Measurements from ENCODE around the gene GNAZ. TPM values are rescaled to one million over a fixed set of nuclear protein-coding genes. Genes with fewer than 3 reads are reported as not detected.
A peak's percentile ranks its signal among the peaks of the same experiment; 100 is the strongest.

The GNAZ gene
- polyA plus RNA-seq, 2 of the 4 experiments (the other 2 are of a cell fraction): 1.9 to 2.5 TPM

GRCh38 chr22:23143119-23143518, 72.8 kb downstream of the GNAZ start:
- POLR2A ChIA-PET: no interaction called here
- CTCF ChIA-PET: interaction anchor here (1.2 kb wide), 1 partner anchor 188 kb away, joined by 3 read pairs; no protein-coding TSS in a partner anchor
- H3K9me3 ChIP-seq: no peaks in the 10 kb centered on the region
- H3K4me3 ChIP-seq: no peak overlapping the region
- DNase-seq (ENCODE audit: low read depth in 1 of 2, low spot score in 1 of 2) (no peak), FAIRE-seq (no peak), ATAC-seq (no peak)
- H3K4me2 ChIP-seq: no peak overlapping the region
- H3K4me1 ChIP-seq: peaks cover 20% of the 10 kb centered on the region; the same call in 1 of the 3 replicates
- H3K27ac ChIP-seq: peak overlapping the region in 1 of 2 experiments; percentile 92; a peak in 2 of 6 replicates
- 96% methylated on average over 1 of the region's 1 CpG for WGBS (ENCODE audit: missing lambda C conversion rate)
- TF ChIP-seq CBX2 (IDR thresholded peaks at IDR 0.05; ENCODE audit: borderline replicate concordance, low read depth) (no peak), KDM1A (IDR thresholded peaks at IDR 0.05; ENCODE audit: low read depth) (no peak), ZC3H11A (IDR thresholded peaks at IDR 0.05) (peak; percentile 36), GATA3 (IDR thresholded peaks at IDR 0.05; ENCODE audit: borderline replicate concordance) (no peak), ZFP36 (IDR thresholded peaks at IDR 0.05; ENCODE audit: borderline replicate concordance, partially characterized antibody) (no peak), JUN (IDR thresholded peaks at IDR 0.05) (no peak), RFX5 (IDR thresholded peaks at IDR 0.05) (no peak)
- TF ChIP-seq, protein P1, sequence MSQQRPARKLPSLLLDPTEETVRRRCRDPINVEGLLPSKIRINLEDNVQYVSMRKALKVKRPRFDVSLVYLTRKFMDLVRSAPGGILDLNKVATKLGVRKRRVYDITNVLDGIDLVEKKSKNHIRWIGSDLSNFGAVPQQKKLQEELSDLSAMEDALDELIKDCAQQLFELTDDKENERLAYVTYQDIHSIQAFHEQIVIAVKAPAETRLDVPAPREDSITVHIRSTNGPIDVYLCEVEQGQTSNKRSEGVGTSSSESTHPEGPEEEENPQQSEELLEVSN (IDR thresholded peaks at IDR 0.05; ENCODE audit: borderline replicate concordance, low read depth): no peak

DNA sequence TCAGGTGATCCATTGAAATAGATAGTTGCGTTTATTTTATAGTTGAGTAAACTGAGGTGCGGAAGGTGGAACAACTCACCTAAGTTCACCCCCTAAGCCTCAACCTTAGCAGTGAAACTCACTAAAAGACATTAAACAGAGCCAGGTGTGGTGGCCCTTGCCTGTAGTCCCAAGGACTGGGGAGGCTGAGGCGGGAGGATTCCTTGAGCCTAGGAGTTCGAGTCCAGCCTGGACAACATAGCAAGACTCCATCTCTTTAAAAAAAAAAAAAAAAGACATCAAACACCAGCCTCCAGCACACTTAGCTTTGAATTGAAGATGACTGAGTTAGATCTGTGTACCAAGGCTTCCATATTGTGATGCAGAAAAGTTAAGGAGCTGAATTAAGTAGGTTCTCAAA, 74.1 kb downstream of the GNAZ start:
- no peak for ATAC-seq
- DNase-seq (ENCODE audit: low read depth in 1 of 2, low spot score in 1 of 2): no peak
- Histone ChIP-seq H3K4me3 (peak overlapping the region; percentile 56), H3K9me3 (no peaks in the 10 kb centered on the region), H3K27ac (peak overlapping the region; percentile 59 to 77), H3K4me2 (peak overlapping the region; percentile 95), H3K4me1 (peaks cover 20% of the 10 kb centered on the region; the same call in 1 of the 3 replicates)
- TF ChIP-seq, protein P2, sequence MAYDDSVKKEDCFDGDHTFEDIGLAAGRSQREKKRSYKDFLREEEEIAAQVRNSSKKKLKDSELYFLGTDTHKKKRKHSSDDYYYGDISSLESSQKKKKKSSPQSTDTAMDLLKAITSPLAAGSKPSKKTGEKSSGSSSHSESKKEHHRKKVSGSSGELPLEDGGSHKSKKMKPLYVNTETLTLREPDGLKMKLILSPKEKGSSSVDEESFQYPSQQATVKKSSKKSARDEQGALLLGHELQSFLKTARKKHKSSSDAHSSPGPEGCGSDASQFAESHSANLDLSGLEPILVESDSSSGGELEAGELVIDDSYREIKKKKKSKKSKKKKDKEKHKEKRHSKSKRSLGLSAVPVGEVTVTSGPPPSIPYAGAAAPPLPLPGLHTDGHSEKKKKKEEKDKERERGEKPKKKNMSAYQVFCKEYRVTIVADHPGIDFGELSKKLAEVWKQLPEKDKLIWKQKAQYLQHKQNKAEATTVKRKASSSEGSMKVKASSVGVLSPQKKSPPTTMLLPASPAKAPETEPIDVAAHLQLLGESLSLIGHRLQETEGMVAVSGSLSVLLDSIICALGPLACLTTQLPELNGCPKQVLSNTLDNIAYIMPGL (CRISPR knock-in tag; IDR thresholded peaks at IDR 0.05; ENCODE audit: borderline replicate concordance): no peak
- TF ChIP-seq HES2 (IDR thresholded peaks at IDR 0.05) (no peak), MAFK (IDR thresholded peaks at IDR 0.05; ENCODE audit: partially characterized antibody) (no peak), HOXB13 (CRISPR knock-in tag; IDR thresholded peaks at IDR 0.05; ENCODE audit: low read depth) (no peak), SMC3 (IDR thresholded peaks at IDR 0.05) (no peak), ATOH8 (CRISPR knock-in tag; IDR thresholded peaks at IDR 0.05; ENCODE audit: low read depth) (no peak), RNF2 (IDR thresholded peaks at IDR 0.05; ENCODE audit: borderline replicate concordance, low read depth) (no peak), ZFP36 (IDR thresholded peaks at IDR 0.05; ENCODE audit: borderline replicate concordance, partially characterized antibody) (no peak), CHD4 (IDR thresholded peaks at IDR 0.05; ENCODE audit: borderline replicate concordance) (no peak), CBX8 (IDR thresholded peaks at IDR 0.05) (no peak), SREBF2 (IDR thresholded peaks at IDR 0.05) (no peak), EHMT2 (IDR thresholded peaks at IDR 0.05; ENCODE audit: low read depth) (no peak), HDAC2 (IDR thresholded peaks at IDR 0.05) (no peak), EHF (CRISPR knock-in tag; IDR thresholded peaks at IDR 0.05) (no peak), POLR2AphosphoS2 (conservative IDR thresholded peaks at IDR 0.05; ENCODE audit: low read length) (no peak), ZC3H11A (IDR thresholded peaks at IDR 0.05) (no peak), MYC (IDR thresholded peaks at IDR 0.05; ENCODE audit: borderline replicate concordance, low read length) (no peak)
- TF ChIP-seq, protein P3, sequence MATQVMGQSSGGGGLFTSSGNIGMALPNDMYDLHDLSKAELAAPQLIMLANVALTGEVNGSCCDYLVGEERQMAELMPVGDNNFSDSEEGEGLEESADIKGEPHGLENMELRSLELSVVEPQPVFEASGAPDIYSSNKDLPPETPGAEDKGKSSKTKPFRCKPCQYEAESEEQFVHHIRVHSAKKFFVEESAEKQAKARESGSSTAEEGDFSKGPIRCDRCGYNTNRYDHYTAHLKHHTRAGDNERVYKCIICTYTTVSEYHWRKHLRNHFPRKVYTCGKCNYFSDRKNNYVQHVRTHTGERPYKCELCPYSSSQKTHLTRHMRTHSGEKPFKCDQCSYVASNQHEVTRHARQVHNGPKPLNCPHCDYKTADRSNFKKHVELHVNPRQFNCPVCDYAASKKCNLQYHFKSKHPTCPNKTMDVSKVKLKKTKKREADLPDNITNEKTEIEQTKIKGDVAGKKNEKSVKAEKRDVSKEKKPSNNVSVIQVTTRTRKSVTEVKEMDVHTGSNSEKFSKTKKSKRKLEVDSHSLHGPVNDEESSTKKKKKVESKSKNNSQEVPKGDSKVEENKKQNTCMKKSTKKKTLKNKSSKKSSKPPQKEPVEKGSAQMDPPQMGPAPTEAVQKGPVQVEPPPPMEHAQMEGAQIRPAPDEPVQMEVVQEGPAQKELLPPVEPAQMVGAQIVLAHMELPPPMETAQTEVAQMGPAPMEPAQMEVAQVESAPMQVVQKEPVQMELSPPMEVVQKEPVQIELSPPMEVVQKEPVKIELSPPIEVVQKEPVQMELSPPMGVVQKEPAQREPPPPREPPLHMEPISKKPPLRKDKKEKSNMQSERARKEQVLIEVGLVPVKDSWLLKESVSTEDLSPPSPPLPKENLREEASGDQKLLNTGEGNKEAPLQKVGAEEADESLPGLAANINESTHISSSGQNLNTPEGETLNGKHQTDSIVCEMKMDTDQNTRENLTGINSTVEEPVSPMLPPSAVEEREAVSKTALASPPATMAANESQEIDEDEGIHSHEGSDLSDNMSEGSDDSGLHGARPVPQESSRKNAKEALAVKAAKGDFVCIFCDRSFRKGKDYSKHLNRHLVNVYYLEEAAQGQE (IDR thresholded peaks at IDR 0.05): no peak
- WGBS (ENCODE audit: missing lambda C conversion rate): 95% methylated on average over 4 of the region's 4 CpGs
- CTCF ChIA-PET: interaction anchor here (0.5 to 1.7 kb wide), 5 partner anchors 15 to 189 kb away, joined by 3 to 4 read pairs (median 3); no protein-coding TSS in a partner anchor
- POLR2A ChIA-PET: interaction anchor here (0.8 kb wide), 1 partner anchor 17 kb away, joined by 5 read pairs; no protein-coding TSS in a partner anchor
- FAIRE-seq: no peak

Measured in A549 (cell line).